GM19452 (cell line): Measurements from ENCODE around the gene ANTKMT.

Source experiments
- ATAC-seq: cut with Tn5 transposase; IDR thresholded peaks from one replicate; pipeline ENCODE4 v1.9.1; 2021; ENCODE audit not compliant: unreplicated experiment

The ANTKMT gene

GRCh38 chr16:714558-715476 lies 6.1 kb upstream of the ANTKMT start, which contains the start of gene METRN:
Gene METRN, plus strand, starts transcription at chr16:715118. Its CDS starts 172 bp downstream, at chr16:715290.
- peak; percentile 83 for ATAC-seq

DNA sequence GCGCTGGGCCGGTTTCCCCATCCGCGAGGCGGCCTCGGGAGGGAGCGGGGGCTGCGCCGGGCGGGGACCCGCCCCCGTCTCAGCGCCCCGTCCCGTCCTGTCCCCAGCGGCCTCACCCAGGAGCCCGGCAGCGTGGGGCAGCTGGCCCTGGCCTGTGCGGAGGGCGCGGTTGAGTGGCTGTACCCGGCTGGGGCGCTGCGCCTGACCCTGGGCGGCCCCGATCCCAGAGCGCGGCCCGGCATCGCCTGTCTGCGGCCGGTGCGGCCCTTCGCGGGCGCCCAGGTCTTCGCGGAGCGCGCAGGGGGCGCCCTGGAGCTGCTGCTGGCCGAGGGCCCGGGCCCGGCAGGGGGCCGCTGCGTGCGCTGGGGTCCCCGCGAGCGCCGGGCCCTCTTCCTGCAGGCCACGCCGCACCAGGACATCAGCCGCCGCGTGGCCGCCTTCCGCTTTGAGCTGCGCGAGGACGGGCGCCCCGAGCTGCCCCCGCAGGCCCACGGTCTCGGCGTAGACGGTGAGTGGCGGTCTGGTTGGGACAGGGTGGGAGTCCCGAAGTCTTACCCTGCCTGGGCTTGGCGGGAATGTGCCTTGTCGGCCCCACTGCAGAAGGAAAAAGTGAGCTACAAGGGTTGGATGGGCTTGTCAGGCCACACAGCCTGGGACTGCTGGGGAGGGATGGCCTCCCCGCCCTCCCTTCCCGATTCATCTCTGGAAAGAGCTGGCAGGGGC lies 5.3 kb upstream of the ANTKMT start:
- no peak for ATAC-seq

DNA sequence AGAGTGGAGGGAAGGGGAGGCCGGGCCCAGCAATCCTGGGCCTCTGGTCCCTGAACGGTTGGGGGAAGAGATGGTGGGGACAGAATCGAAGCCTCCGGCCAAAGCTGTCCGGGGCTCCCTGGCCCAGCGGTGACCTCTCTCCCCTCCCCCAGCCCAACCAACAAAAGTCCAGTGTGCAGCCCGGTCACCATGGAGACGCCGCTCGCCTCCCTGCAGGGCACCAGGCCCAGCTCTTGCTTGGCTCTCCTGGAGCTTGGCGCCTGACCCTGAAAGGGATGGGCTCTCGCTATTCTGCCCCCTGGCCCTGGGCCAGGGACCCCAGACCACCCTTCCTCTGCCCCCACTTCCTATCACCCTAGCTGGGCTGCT lies 4.8 kb upstream of the ANTKMT start:
- ATAC-seq: no peak

- no peak for ATAC-seq
These were observed 4.1 kb upstream of the ANTKMT start for GRCh38 chr16:716768-717325.

DNA sequence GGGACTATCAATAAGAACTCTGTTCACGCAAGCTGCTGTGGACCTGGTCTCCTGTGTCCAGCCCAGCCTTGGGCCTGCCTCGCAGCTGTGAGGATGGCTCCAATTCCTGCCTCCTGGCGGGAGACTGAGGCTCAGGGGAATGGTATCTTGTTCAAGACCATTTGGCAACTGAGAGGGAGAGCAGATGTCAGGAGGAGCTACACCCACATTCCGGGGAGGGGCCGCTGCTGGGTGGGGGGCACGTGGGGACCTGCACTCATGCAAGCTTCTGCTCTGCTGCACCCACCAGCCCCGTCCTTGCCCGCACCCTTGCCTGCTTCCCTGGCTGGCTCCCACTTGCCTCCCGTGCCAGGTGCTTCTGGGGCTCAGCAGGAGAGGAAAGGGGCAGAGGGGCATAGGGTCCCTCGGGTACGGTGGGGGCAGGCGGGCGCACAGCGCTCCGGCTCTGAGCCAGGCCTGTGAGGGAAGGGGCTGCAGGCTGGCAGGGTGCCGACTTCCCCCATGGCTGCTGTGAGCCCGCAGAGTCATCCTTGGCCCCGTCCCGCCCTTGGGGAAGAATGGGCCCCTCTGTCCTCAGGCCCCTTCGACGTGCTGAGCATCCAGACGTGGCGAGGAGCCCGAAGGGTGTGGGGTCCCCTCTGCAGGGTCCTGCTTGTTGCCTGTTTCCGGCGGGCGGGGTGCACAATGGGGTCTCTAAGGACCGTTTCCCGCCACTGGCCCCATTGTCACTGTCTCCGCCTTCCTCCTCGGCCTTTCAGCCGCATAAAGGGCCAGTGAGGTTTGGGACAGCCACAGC lies 3.3 kb upstream of the ANTKMT start:
- no peak for ATAC-seq

- no peak for ATAC-seq
These were observed 2.6 kb upstream of the ANTKMT start for GRCh38 chr16:718389-718788.

GRCh38 chr16:718922-719321 lies 2.0 kb upstream of the ANTKMT start:
- ATAC-seq: no peak

DNA sequence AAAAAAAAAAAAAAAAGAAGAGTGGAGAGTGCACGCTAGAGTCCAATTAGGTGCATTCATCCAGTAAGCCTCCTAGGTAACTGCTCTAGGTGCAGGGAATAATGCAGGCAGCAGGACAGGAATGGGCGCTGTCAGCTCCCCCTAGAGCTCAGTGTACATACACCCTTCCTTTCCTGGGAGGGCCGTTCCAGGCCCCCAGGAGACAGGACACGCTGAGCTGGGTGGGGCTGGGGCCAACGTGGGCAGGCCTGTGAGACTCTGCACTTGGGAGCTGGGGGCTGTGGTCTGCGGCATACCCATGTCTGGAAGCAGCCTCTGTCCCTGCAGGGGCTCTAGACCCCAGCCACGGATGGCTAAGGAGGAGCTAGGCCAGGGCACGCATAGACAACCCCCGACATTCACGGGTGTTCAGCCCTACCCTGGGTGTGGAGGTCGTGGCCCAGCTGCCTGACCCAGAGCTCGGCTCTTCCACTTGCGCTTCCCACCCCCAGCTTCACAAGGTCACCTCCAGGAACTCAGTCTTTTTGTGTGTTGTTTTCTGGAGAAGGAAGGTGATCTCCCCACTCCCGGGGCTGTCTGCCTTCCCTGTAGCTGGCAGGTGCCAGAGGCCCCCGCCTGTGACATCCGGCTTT lies 1.0 kb upstream of the ANTKMT start:
- no peak for ATAC-seq

GRCh38 chr16:720447-720989 lies 428 bp upstream of the ANTKMT start:
- peak; percentile 36 for ATAC-seq

DNA sequence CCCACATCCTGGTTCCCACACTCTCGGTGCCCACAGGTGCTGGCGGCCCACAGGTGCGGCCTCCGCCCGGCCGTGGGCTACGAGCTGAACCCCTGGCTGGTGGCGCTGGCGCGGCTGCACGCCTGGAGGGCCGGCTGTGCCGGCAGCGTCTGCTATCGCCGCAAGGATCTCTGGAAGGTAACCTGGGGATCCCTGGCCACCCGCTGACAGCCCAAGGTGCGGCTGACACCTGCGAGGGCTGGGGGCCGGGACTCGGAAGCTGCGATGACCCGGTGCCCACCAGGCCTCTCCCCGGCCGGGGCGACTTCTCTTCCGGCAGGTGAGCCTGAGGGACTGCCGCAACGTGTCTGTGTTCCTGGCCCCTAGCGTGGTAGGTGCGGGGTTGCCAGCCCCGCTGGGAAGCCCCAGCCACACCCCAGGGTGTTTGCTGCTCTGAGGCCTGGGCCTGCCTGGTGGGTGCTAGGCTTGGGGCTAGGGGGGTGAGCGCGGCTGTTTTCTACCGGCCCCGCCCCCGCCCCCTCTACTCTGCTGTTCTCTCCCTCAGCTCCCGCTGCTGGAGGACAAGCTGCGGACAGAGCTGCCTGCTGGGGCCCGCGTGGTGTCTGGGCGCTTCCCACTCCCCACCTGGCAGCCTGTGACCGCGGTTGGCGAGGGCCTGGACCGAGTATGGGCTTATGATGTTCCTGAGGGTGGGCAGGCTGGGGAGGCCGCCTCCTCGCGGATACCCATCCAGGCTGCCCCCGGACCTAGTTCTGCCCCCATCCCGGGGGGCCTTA lies 1.0 kb downstream of the ANTKMT start:
- no peak for ATAC-seq

DNA sequence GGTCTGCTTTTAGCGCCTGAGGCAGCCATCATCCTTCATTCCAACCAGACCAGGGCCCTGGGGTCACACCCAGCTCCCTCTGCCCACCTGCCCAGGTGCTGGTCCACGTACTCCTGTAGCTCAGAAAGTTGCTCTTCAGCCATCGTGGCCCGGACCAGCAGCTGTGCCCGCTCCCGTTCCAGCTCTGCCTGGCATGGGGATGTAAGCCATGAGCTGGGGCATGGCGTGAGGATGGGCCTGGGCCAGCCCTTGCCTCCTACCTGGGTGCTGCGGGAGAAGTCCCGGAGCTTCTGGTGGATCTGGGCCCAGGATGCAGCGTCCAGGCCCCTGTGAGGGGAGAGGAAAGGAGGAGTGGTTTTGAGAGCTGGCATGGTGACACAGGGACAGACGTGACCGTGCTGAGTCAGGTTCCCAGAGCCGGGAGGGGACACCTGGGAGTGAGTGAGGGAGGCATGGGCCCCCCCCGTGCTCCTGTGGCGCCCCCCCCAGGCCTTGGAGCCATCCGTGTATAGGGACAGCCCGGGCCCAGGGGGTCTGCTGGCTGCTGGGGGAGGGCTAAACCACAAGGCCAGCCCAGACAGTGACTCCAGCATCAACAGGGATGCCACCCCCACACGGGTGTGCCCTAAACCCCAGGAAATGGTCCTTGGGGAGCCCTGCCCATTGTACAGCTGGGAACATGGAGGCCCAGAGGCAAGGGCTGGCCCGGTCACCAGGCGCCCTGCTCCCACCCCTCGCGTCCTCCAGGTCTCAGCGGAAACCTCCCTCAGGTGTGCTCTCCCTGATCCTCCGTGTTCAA lies 2.1 kb downstream of the ANTKMT start:
- ATAC-seq: no peak

GRCh38 chr16:723695-724094 lies 2.7 kb downstream of the ANTKMT start:
- no peak for ATAC-seq

GRCh38 chr16:724188-725040 lies 3.5 kb downstream of the ANTKMT start:
- no peak for ATAC-seq

- ATAC-seq: no peak
These were observed 4.1 kb downstream of the ANTKMT start for GRCh38 chr16:725041-725376.

DNA sequence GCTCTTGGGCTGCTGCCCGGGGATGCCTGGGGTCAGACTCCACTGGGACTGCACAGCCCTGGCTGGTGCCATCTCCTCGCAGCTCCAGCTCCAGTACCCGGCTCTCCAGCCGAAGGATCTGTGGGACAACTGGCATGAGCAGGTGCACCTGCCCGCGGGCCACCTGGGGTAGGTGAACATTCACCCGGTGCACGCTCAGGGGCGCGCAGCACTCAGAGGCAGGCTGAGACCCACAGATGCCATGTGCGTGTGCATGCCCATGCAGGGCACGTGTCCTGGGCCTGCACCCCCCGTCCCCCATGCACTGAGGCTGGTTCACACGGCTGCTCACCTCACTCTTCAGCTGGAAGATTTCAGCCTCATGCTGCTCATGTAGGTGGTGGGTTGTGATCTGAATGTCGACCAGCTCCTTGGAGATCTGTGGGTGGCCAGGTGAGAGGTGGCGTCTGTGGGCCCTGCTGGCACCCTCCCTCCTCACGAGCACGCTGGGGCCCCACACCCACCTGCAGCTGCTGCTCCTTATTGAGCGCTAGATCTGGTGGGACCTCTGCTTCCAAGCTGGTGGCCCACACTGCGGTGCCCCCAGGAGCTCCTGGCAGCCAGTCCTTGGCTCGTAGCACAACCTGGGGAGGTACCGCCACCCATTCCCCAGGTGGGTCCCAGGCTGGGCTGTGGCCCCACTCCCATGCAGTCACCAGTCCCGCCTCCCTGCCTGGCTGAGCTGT lies 4.7 kb downstream of the ANTKMT start:
- no peak for ATAC-seq

GRCh38 chr16:726188-726437 lies 5.2 kb downstream of the ANTKMT start:
- no peak for ATAC-seq

GRCh38 chr16:726438-727290 lies 5.7 kb downstream of the ANTKMT start, which contains the start of the genes CCDC78 and HAGHL:
Gene CCDC78, minus strand, starts transcription at chr16:726443. Its CDS starts 76 bp downstream, at chr16:726367.
Gene HAGHL, plus strand, starts transcription at chr16:727106. Its CDS starts 404 bp downstream, at chr16:727510.
- ATAC-seq: peak; percentile 36
